ENCODE data around the gene DNAJB6. TPM values are rescaled to one million over a fixed set of nuclear protein-coding genes. Genes with fewer than 3 reads are reported as not detected.

The DNAJB6 gene
- total RNA-seq, 1 donor from 2014 or later, result 93.1 TPM

DNA sequence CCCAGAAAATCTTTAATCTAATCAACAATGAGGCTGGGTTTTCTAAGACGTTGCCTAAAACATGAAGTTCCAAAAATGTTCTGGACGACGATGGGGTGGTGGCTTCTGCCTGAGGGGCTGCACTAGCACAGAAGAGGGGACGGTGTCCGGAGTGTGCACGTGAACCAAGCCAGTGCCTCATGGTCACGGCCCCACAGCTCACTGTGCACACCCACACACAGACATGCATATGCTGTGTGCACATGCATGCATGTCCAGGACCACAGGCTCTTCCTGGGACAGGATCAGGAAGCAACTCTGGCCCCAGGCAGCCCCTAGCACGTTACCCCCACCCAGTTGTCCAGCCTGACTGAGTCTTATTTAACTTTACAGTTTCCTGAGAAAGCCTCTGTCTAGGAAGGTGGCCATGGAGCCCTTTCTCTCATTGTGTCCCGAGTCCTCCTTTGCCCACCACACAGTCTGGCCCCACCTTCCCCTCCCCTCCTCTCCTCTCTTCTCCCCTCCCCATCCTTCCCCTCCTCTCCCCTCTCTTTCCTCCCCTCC, 100.8 kb downstream of the DNAJB6 start:
- intact Hi-C loops (cut with DNase I), result no loop called here
- TF ChIP-seq POLR2A (IDR thresholded peaks at IDR 0.05), result no peak
- TF ChIP-seq, protein P1, sequence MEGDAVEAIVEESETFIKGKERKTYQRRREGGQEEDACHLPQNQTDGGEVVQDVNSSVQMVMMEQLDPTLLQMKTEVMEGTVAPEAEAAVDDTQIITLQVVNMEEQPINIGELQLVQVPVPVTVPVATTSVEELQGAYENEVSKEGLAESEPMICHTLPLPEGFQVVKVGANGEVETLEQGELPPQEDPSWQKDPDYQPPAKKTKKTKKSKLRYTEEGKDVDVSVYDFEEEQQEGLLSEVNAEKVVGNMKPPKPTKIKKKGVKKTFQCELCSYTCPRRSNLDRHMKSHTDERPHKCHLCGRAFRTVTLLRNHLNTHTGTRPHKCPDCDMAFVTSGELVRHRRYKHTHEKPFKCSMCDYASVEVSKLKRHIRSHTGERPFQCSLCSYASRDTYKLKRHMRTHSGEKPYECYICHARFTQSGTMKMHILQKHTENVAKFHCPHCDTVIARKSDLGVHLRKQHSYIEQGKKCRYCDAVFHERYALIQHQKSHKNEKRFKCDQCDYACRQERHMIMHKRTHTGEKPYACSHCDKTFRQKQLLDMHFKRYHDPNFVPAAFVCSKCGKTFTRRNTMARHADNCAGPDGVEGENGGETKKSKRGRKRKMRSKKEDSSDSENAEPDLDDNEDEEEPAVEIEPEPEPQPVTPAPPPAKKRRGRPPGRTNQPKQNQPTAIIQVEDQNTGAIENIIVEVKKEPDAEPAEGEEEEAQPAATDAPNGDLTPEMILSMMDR (IDR thresholded peaks at IDR 0.05), result no peak
- TF ChIP-seq POLR2AphosphoS5 (IDR thresholded peaks at IDR 0.05; ENCODE audit: insufficient read depth in 1 of 2, low read depth in 1 of 2), result no peak
- DNase-seq (ENCODE audit: extremely low spot score in 2 of 2), result no peak
- no peak overlapping the region for H3K4me3 ChIP-seq
- H3K36me3 ChIP-seq, result no peaks in the 10 kb centered on the region
- no peaks in the 10 kb centered on the region for H3K27me3 ChIP-seq
- H3K9me3 ChIP-seq, result no peaks in the 10 kb centered on the region
- no peak overlapping the region for H3K27ac ChIP-seq
- peaks cover 5% of the 10 kb centered on the region for H3K4me1 ChIP-seq

DNA sequence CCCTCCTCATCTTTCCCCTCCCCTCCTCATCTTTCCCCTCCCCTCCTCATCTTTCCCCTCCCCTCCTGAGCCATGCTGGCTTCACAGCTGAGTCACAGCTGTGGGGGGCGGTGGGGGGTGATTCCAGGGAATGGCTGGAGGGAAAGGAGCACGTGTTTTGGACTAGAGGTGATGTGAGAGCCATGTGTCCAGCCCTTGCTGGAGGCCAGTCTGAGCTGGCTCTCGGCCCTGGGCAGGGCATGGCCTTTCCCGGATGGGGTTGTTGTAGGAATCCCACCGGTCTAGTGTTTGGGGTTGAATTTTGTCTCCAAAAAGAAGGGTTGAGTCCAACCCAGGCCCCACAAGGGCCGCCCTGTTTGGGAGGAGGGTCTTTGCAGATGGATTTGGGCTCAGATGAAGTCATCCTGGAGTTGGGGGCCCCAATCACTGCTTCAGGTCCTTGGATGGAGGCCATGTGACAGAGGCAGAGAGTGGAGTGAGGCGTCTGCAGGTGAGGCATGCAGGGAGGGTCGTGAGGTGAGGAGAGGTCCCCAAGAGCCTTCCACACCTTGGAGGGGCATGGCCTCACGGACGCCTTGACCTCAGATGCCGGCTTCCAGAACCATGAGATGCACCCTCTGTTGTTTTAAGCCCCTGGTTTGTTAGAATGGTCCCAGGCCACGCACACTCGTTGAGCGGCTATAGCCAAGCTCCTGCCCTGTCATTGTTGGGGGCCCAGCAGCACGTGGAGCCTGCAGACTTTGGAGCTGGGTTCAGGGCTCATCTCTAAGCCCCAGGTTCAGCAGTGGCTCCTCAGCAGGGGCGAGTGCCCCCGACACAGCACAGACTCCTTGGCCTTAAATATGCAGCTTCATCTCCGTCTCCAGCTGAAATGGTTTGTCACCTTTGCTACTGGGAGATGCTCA, 101.6 kb downstream of the DNAJB6 start:
- TF ChIP-seq POLR2A (IDR thresholded peaks at IDR 0.05) (no peak), POLR2AphosphoS5 (IDR thresholded peaks at IDR 0.05; ENCODE audit: insufficient read depth in 1 of 2, low read depth in 1 of 2) (no peak)
- TF ChIP-seq, protein P1 (IDR thresholded peaks at IDR 0.05), result no peak
- Histone ChIP-seq H3K36me3 (no peaks in the 10 kb centered on the region), H3K4me3 (no peak overlapping the region), H3K9me3 (no peaks in the 10 kb centered on the region), H3K27ac (no peak overlapping the region), H3K4me1 (no peaks in the 10 kb centered on the region), H3K27me3 (no peaks in the 10 kb centered on the region)
- intact Hi-C loops (cut with DNase I), result no loop called here
- no peak for DNase-seq (ENCODE audit: extremely low spot score in 2 of 2)

DNA sequence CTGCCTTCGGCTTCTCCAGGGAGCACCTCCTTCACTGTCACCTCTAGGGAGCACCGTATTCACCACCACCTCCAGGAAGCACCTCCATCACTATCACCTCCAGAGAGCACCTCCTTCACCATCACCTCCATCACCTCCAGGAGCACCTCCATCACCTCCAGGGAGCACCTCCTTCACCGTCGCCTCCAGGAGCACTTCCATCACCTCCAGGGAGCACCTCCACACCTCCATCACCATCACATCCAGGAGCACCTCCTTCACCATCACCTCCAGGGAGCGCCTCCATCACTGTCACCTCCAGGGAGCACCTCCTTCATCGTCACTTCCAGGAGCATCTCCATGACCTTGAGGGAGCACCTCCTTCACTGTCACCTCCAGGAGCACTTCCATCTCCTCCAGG, 102.3 kb downstream of the DNAJB6 start:
- DNase-seq (ENCODE audit: extremely low spot score in 2 of 2), result no peak
- Histone ChIP-seq H3K4me1 (no peaks in the 10 kb centered on the region), H3K36me3 (no peaks in the 10 kb centered on the region), H3K27ac (no peak overlapping the region), H3K9me3 (no peaks in the 10 kb centered on the region), H3K27me3 (no peaks in the 10 kb centered on the region), H3K4me3 (no peak overlapping the region)
- intact Hi-C loops (cut with DNase I), result no loop called here
- TF ChIP-seq POLR2A (IDR thresholded peaks at IDR 0.05), result no peak
- TF ChIP-seq, protein P1 (IDR thresholded peaks at IDR 0.05), result no peak
- TF ChIP-seq POLR2AphosphoS5 (IDR thresholded peaks at IDR 0.05; ENCODE audit: insufficient read depth in 1 of 2, low read depth in 1 of 2), result no peak

DNA sequence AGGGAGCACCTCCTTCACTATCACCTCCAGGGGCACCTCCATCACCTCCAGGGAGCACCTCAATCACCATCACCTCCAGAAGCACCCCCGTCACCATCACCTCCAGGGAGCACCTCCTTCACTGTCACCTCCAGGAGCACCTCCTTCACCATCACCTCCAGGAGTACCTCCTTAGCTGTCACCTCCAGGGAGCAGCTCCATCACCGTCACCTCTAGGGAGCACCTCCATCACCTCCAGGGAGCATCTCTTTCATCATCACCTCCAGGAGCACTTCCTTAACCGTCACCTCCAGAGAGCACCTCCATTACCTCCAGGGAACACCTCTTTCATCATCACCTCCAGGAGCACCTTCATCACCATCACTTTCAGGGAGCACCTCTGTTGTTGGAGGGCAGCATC, 103.0 kb downstream of the DNAJB6 start:
- H3K9me3 ChIP-seq, result no peaks in the 10 kb centered on the region
- H3K36me3 ChIP-seq, result no peaks in the 10 kb centered on the region
- H3K27me3 ChIP-seq, result no peaks in the 10 kb centered on the region
- H3K4me1 ChIP-seq, result no peaks in the 10 kb centered on the region
- intact Hi-C loops (cut with DNase I), result no loop called here
- TF ChIP-seq POLR2A (IDR thresholded peaks at IDR 0.05) (no peak), POLR2AphosphoS5 (IDR thresholded peaks at IDR 0.05; ENCODE audit: insufficient read depth in 1 of 2, low read depth in 1 of 2) (no peak)
- TF ChIP-seq, protein P1 (IDR thresholded peaks at IDR 0.05), result no peak
- H3K4me3 ChIP-seq, result no peak overlapping the region
- no peak overlapping the region for H3K27ac ChIP-seq
- no peak for DNase-seq (ENCODE audit: extremely low spot score in 2 of 2)

Data from vagina (tissue), 2 donors.